Mammary epithelial cell (primary cell): ENCODE results near the gene UBL3.

Experiments
- EZH2 ChIP-seq: IDR thresholded peaks from 2 replicates; pipeline ENCODE4 v1.6.1; 2012; ENCODE audit warnings: low read length, inconsistent platforms, borderline replicate concordance
- TF ChIP-seq, protein P1 (sequence below), 2 donors: IDR thresholded peaks in 1 of 2; conservative IDR thresholded peaks in 1 of 2; 2 replicates each; pipeline ENCODE4 v1.5.1; 2011 to 2012; ENCODE audit warnings: inconsistent platforms in 2 of 2, low read length in 2 of 2, mild to moderate bottlenecking in 2 of 2, control low read depth in 1 of 2, low read depth in 1 of 2; ENCODE audit not compliant: insufficient read depth in 1 of 2; ENCODE audit errors: extremely low read depth in 1 of 2

DNA sequence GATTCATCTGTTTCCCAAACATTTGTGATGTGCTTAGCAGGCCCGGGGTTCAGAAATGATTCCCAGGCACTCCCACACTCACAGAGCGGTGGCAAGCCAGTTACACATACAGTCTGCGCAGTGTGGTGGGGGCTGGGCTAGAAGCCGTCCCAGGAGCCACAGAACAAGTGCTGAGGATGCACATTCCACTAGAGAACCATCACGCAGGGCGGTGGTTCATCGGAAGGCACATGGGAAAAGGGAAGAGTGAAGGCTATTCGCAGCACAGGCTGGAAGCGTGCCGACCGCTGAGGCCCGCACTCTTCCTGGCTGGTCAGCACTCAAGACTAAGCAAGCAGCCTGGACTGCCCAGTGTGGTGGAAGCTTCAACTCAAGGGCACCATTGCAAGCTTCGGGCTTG, 128.7 kb downstream of the UBL3 start:
- TF ChIP-seq, protein P1, sequence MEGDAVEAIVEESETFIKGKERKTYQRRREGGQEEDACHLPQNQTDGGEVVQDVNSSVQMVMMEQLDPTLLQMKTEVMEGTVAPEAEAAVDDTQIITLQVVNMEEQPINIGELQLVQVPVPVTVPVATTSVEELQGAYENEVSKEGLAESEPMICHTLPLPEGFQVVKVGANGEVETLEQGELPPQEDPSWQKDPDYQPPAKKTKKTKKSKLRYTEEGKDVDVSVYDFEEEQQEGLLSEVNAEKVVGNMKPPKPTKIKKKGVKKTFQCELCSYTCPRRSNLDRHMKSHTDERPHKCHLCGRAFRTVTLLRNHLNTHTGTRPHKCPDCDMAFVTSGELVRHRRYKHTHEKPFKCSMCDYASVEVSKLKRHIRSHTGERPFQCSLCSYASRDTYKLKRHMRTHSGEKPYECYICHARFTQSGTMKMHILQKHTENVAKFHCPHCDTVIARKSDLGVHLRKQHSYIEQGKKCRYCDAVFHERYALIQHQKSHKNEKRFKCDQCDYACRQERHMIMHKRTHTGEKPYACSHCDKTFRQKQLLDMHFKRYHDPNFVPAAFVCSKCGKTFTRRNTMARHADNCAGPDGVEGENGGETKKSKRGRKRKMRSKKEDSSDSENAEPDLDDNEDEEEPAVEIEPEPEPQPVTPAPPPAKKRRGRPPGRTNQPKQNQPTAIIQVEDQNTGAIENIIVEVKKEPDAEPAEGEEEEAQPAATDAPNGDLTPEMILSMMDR (conservative IDR thresholded peaks at IDR 0.05 in 1 of 2, IDR thresholded peaks at IDR 0.05 in 1 of 2; ENCODE audit: extremely low read depth in 1 of 2, insufficient read depth in 1 of 2, low read depth in 1 of 2, low read length in 2 of 2): no peak
- TF ChIP-seq EZH2: peak; percentile 31
